HCT116 (cell line): Measurements from ENCODE around the gene SUSD6. TPM values are rescaled to one million over a fixed set of nuclear protein-coding genes. Genes with fewer than 3 reads are reported as not detected.

Experiments used
- ATAC-seq: fragments of 200-7000 bp; cut with Tn5 transposase; 2 replicates; pipeline ENCODE4 v1.9.1; 2020; ENCODE audit warnings: mild to moderate bottlenecking, moderate library complexity
- BruUV-seq: library from RNA; stranded (reverse); fragments of 400-500 nt; replicated peaks from 2 replicates; lab custom pipeline; 2021; lab: Mats Ljungman, UMichigan
- CTCF ChIA-PET: fragments of 300-600 bp; sonication (Branson Sonifier 250); formaldehyde crosslinking; loops from one replicate; lab custom pipeline; 2021; ENCODE audit warnings: antibody characterized with exemption; lab: Charles Lee
- POLR2A ChIA-PET: fragments of 300-600, 350-600 bp; sonication (Branson Sonifier 250); formaldehyde crosslinking; loops from one replicate; lab custom pipeline; 2021; ENCODE audit warnings: antibody characterized with exemption; lab: Charles Lee
- RAD21 ChIA-PET, 2 experiments: fragments of 300-600 bp; sonication (Branson Sonifier 250); formaldehyde crosslinking; loops; one replicate each; lab custom pipeline; 2023; ENCODE audit warnings: low total read pairs in 2 of 2; ENCODE audit not compliant: uncharacterized antibody in 2 of 2, unreplicated experiment in 2 of 2, low non-redundant PET in 1 of 2; lab: Charles Lee
- DNase-seq: peaks from one replicate; pipeline ENCODE4 v3.0.0-alpha.2; 2010; ENCODE audit warnings: low read depth, low spot score
- H2AFZ ChIP-seq: fragments of 200-600 bp; shearing (Covaris generic), sonication (generic); 2 replicates; pipeline ENCODE4 v1.6.1; 2017; ENCODE audit warnings: low read depth, mixed run types, mixed read lengths, antibody characterized with exemption, low read length; ENCODE audit not compliant: poor library complexity, severe bottlenecking
- H3K27ac ChIP-seq: 2 replicates; pipeline ENCODE4 v1.5.1; 2012; ENCODE audit warnings: low read depth, low read length
- H3K27me3 ChIP-seq: fragments of 200-600 bp; sonication (generic); 2 replicates; pipeline ENCODE4 v1.6.1; 2016; ENCODE audit warnings: mixed run types, low read length, mixed read lengths; ENCODE audit not compliant: insufficient read depth
- H3K36me3 ChIP-seq, 2 experiments: fragments of 200-500 bp in 1 of 2; fragments of 200-600 bp in 1 of 2; sonication (Bioruptor generic) in 1 of 2; sonication (generic) in 1 of 2; 2 replicates each; pipeline versions ENCODE4 v1.5.1 to v1.6.1; 2014 to 2016; ENCODE audit warnings: low read length in 2 of 2, inconsistent platforms in 1 of 2, mixed read lengths in 1 of 2, mixed run types in 1 of 2; ENCODE audit not compliant: insufficient read depth in 2 of 2, control insufficient read depth in 1 of 2
- H3K4me1 ChIP-seq, 2 experiments: fragments of 200-600 bp in 1 of 2; sonication (generic) in 1 of 2; 2 replicates each; pipeline versions ENCODE4 v1.5.1 to v1.6.1; 2012 to 2017; ENCODE audit warnings: low read length in 2 of 2, inconsistent platforms in 1 of 2, mild to moderate bottlenecking in 1 of 2, mixed read lengths in 1 of 2, mixed run types in 1 of 2, moderate library complexity in 1 of 2; ENCODE audit not compliant: insufficient read depth in 2 of 2, control insufficient read depth in 1 of 2
- H3K4me2 ChIP-seq: fragments of 200-600 bp; sonication (generic); 2 replicates; pipeline ENCODE4 v1.6.1; 2017; ENCODE audit warnings: mixed run types, low read length, mixed read lengths
- H3K4me3 ChIP-seq, 2 experiments: fragments of 200-600 bp in 1 of 2; sonication (generic) in 1 of 2; replicated peaks in 1 of 2; 2 replicates each; pipeline ENCODE4 v1.5.1; 2011 to 2016; ENCODE audit warnings: low read length in 2 of 2, control low read depth in 1 of 2, low read depth in 1 of 2, mild to moderate bottlenecking in 1 of 2, mixed read lengths in 1 of 2, mixed run types in 1 of 2
- H3K79me2 ChIP-seq: fragments of 200-600 bp; sonication (generic); 2 replicates; pipeline ENCODE4 v1.6.1; 2017; ENCODE audit warnings: mild to moderate bottlenecking, mixed run types, low read length, moderate library complexity, mixed read lengths; ENCODE audit not compliant: insufficient read depth
- H3K9ac ChIP-seq: fragments of 200-600 bp; sonication (generic); 2 replicates; pipeline ENCODE4 v1.6.1; 2016; ENCODE audit warnings: low read length, mixed read lengths
- H3K9me2 ChIP-seq: fragments of 200-600 bp; sonication (generic), shearing (Covaris generic); 2 replicates; pipeline ENCODE4 v1.6.1; 2017; ENCODE audit warnings: mixed run types, mild to moderate bottlenecking, moderate library complexity; ENCODE audit not compliant: insufficient read depth
- H3K9me3 ChIP-seq, 2 experiments: fragments of 200-500 bp in 1 of 2; fragments of 200-600 bp in 1 of 2; sonication (Bioruptor generic) in 1 of 2; sonication (generic) in 1 of 2; 2 replicates each; pipeline ENCODE4 v1.6.1; 2014 to 2017; ENCODE audit warnings: low read length in 2 of 2, mixed read lengths in 2 of 2, inconsistent platforms in 1 of 2, low read depth in 1 of 2, mild to moderate bottlenecking in 1 of 2, mixed run types in 1 of 2, moderate library complexity in 1 of 2; ENCODE audit not compliant: control insufficient read depth in 1 of 2, insufficient read depth in 1 of 2
- H4K20me1 ChIP-seq: fragments of 200-600 bp; sonication (generic), shearing (Covaris generic); 2 replicates; pipeline ENCODE4 v1.6.1; 2017; ENCODE audit warnings: mixed run types, mild to moderate bottlenecking, moderate library complexity; ENCODE audit not compliant: insufficient read depth
- CBX3 ChIP-seq: IDR thresholded peaks from 2 replicates; pipeline ENCODE4 v1.6.1; 2012; ENCODE audit warnings: low read depth
- CEBPB ChIP-seq: IDR thresholded peaks from 2 replicates; pipeline ENCODE4 v1.6.1; 2012; ENCODE audit warnings: low read depth
- ELF1 ChIP-seq: IDR thresholded peaks from 2 replicates; pipeline ENCODE4 v1.6.1; 2012; ENCODE audit warnings: low read depth, borderline replicate concordance
- EZH2phosphoT487 ChIP-seq: fragments of 200-600 bp; IDR thresholded peaks from 2 replicates; pipeline ENCODE4 v1.6.1; 2018; ENCODE audit warnings: antibody characterized with exemption, borderline replicate concordance
- POLR2A ChIP-seq: IDR thresholded peaks from 2 replicates; pipeline ENCODE4 v1.7.0; 2011; ENCODE audit warnings: borderline replicate concordance; ENCODE audit not compliant: insufficient read depth, insufficient read length; ENCODE audit errors: extremely low read depth
- RAD21 ChIP-seq: IDR thresholded peaks from 2 replicates; pipeline ENCODE4 v1.6.1; 2012; ENCODE audit warnings: low read depth, mild to moderate bottlenecking
- SRF ChIP-seq: IDR thresholded peaks from 2 replicates; pipeline ENCODE4 v1.6.1; 2012; ENCODE audit warnings: low read depth
- TCF7L2 ChIP-seq: IDR thresholded peaks from 2 replicates; pipeline ENCODE4 v1.7.0; 2011; ENCODE audit warnings: borderline replicate concordance, inconsistent platforms; ENCODE audit not compliant: insufficient read depth, insufficient read length; ENCODE audit errors: extremely low read depth
- YY1 ChIP-seq: IDR thresholded peaks from 2 replicates; pipeline ENCODE4 v1.6.1; 2011; ENCODE audit warnings: low read length, low read depth, moderate library complexity, mild to moderate bottlenecking; ENCODE audit not compliant: insufficient replicate concordance; ENCODE audit errors: extremely low read depth
- ZFX ChIP-seq: fragments of 450-650 bp; IDR thresholded peaks from 2 replicates; pipeline ENCODE4 v1.6.1; 2017
- ZNF274 ChIP-seq: fragments of 200-500 bp; sonication (Bioruptor generic); IDR thresholded peaks from 2 replicates; pipeline ENCODE4 v1.6.1; 2014; ENCODE audit warnings: mild to moderate bottlenecking, low read depth, low read length, inconsistent platforms
- intact Hi-C: fragments of 100-400 bp; cut with micrococcal nuclease; formaldehyde crosslinking; loops from 2 replicates; pipeline ENCODE4 v1.10.0; 2022
- total RNA-seq: library from RNA; stranded (reverse); gene quantifications from one replicate; pipeline ENCODE4 v1.2.1, GENCODE V29; 2021; ENCODE audit not compliant: unreplicated experiment
- TF ChIP-seq, protein P1 (sequence below), 3 experiments: fragments of 200-600 bp in 1 of 3; sonication (generic) in 1 of 3; IDR thresholded peaks in 2 of 3; conservative IDR thresholded peaks in 1 of 3; 2 replicates each; pipeline ENCODE4 v1.5.1; 2012 to 2017; ENCODE audit warnings: low read depth in 2 of 3, low read length in 2 of 3, antibody characterized with exemption in 1 of 3, borderline replicate concordance in 1 of 3, control low read depth in 1 of 3, mild to moderate bottlenecking in 1 of 3, mixed read lengths in 1 of 3, mixed run types in 1 of 3, moderate library complexity in 1 of 3; ENCODE audit not compliant: insufficient read depth in 1 of 3

SUSD6 gene
- total RNA-seq, 1 experiment from 2014 or later = 6.4 TPM

GRCh38 chr14:69574263-69574953 lies 37.0 kb upstream of the SUSD6 start, which contains the start of gene CCDC177:
TSS of gene CCDC177 (minus strand) at chr14:69574871. CDS start at chr14:69573622, 1,249 bp downstream.
- no peaks in the 10 kb centered on the region for H3K27me3 ChIP-seq
- H3K9me2 ChIP-seq = no peaks in the 10 kb centered on the region
- ChIA-PET POLR2A (no interaction called here), CTCF (interaction anchor here (1.0 to 3.5 kb wide), 10 partner anchors 9 to 712 kb away, joined by 3 to 27 read pairs (median 5); partner anchors contain the start of gene SRSF5), RAD21 (interaction anchor here in 1 of 2 experiments (1.3 kb wide), 1 partner anchor 39 kb away, joined by 5 read pairs; no protein-coding TSS in a partner anchor)
- H4K20me1 ChIP-seq = no peaks in the 10 kb centered on the region
- BruUV-seq = no TSS peak
- peak; percentile 91 for ATAC-seq
- intact Hi-C loops = loop anchor here (1.0 to 2.0 kb wide), 2 partner anchors 39 to 332 kb away; no protein-coding TSS in a partner anchor
- H3K79me2 ChIP-seq = no peaks in the 10 kb centered on the region
- H3K4me1 ChIP-seq = peaks cover 0 to 4% of the 10 kb centered on the region in 2 experiments; a peak in 1 of 4 replicates
- no peaks in the 10 kb centered on the region for H3K9me3 ChIP-seq
- peak; percentile 21 for DNase-seq
- peak within 1 kb of the TSS; percentile 85 for H2AFZ ChIP-seq
- no peaks in the 10 kb centered on the region for H3K36me3 ChIP-seq
- no peak within 1 kb of the TSS for H3K27ac ChIP-seq
- peak within 1 kb of the TSS; percentile 70 for H3K4me2 ChIP-seq
- H3K4me3 ChIP-seq = peak within 1 kb of the TSS; percentile 19 to 44
- H3K9ac ChIP-seq = no peak within 1 kb of the TSS
- TF ChIP-seq YY1 = no peak
- no peak for TF ChIP-seq CBX3
- no peak for TF ChIP-seq SRF
- TF ChIP-seq POLR2A = no peak
- TF ChIP-seq, protein P1, sequence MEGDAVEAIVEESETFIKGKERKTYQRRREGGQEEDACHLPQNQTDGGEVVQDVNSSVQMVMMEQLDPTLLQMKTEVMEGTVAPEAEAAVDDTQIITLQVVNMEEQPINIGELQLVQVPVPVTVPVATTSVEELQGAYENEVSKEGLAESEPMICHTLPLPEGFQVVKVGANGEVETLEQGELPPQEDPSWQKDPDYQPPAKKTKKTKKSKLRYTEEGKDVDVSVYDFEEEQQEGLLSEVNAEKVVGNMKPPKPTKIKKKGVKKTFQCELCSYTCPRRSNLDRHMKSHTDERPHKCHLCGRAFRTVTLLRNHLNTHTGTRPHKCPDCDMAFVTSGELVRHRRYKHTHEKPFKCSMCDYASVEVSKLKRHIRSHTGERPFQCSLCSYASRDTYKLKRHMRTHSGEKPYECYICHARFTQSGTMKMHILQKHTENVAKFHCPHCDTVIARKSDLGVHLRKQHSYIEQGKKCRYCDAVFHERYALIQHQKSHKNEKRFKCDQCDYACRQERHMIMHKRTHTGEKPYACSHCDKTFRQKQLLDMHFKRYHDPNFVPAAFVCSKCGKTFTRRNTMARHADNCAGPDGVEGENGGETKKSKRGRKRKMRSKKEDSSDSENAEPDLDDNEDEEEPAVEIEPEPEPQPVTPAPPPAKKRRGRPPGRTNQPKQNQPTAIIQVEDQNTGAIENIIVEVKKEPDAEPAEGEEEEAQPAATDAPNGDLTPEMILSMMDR (IDR thresholded peaks at IDR 0.05 in 2 of 3, conservative IDR thresholded peaks at IDR 0.05 in 1 of 3; ENCODE audit: borderline replicate concordance in 1 of 3, insufficient read depth in 1 of 3, low read depth in 2 of 3, low read length in 2 of 3) = peak; percentile 77 to 97 (median 85)
- TF ChIP-seq ELF1 = no peak
- TF ChIP-seq ZFX = no peak
- no peak for TF ChIP-seq ZNF274
- no peak for TF ChIP-seq CEBPB
- no peak for TF ChIP-seq TCF7L2
- peak; percentile 74 for TF ChIP-seq RAD21
- TF ChIP-seq EZH2phosphoT487 = no peak
